ENCODE measurements around the gene PHLDA1. TPM values are rescaled to one million over a fixed set of nuclear protein-coding genes. Genes with fewer than 3 reads are reported as not detected.

Gene PHLDA1
- total and polyA plus RNA-seq, 2 of the 4 experiments (the other 2 are of a cell fraction), result 27.8 to 32.4 TPM

DNA sequence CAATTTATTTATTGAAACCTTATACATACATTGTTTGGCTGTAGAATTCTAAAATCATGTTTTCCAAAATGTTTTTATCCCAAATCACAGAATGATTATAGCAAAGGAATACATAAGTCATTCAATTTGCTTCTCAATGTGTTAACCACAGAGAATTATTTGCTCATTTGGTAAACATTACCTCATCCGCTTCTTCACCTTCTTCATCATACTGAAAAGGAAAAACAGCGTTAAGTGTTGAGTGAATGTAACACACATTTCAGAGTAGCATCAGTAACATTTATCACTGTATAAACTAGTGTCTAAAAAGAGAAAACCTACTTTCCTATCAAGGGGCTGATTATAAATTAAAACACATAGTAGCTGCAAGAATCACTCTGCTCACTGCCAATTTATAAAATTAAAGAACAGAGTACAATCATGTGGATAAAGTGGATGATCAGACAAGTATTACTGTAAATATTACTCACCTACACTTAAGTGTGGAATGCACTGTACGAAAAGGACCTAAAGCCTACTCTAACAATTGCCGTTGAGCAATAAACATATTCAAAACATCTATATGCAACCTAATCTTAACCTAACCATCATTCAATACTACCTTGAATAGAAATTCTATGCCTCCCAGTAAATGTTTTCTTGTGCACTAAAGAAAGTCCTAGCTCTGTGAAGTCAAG lies 18.1 kb upstream of the PHLDA1 start:
- H4K5ac ChIP-seq (ENCODE audit: low read depth, low read length), result no peak overlapping the region
- intact Hi-C loops (cut with micrococcal nuclease), result no loop called here
- ATAC-seq (ENCODE audit: low read depth), result no peak

More for the DNA sequence above, 18.1 kb upstream of the PHLDA1 start:
- BruUV-seq (replicated peaks), result no TSS peak
- Histone ChIP-seq H3K4me3 (ENCODE audit: insufficient read depth, low read depth, low read length) (no peak overlapping the region), H3K18ac (ENCODE audit: low read depth, low read length) (no peak overlapping the region), H3K56ac (ENCODE audit: extremely low read depth, insufficient read depth, low read length) (no peak overlapping the region), H3K4ac (ENCODE audit: low read depth, low read length) (no peak overlapping the region), H3K36me3 (ENCODE audit: control insufficient read depth, insufficient read depth, low read length) (peaks cover 29% of the 10 kb centered on the region), H2BK15ac (ENCODE audit: low read depth, low read length) (no peak overlapping the region), H2AK5ac (ENCODE audit: low read depth, low read length) (no peak overlapping the region), H3K27ac (ENCODE audit: insufficient read depth, low read length) (no peak overlapping the region), H2AK9ac (replicated peaks; ENCODE audit: low read depth, low read length, poor library complexity) (no peak overlapping the region), H4K8ac (ENCODE audit: low read depth in 2 of 2, low read length in 2 of 2) (no peak overlapping the region), H3K79me1 (ENCODE audit: low read depth in 1 of 2, low read length in 2 of 2) (peaks cover 12 to 24% of the 10 kb centered on the region in 2 experiments; a peak in 3 of 4 replicates), H2BK120ac (ENCODE audit: low read depth, low read length) (no peak overlapping the region), H3K4me1 (ENCODE audit: control insufficient read depth, insufficient read depth, low read length) (peaks cover 4% of the 10 kb centered on the region), H2AFZ (replicated peaks; ENCODE audit: low read length, poor library complexity) (no peak overlapping the region), H2BK20ac (ENCODE audit: low read depth, low read length) (no peak overlapping the region), H3K27me3 (ENCODE audit: control insufficient read depth, insufficient read depth, low read length) (no peaks in the 10 kb centered on the region), H4K91ac (ENCODE audit: insufficient read depth, low read depth, low read length) (no peak overlapping the region), H3K23ac (ENCODE audit: low read depth, low read length) (no peak overlapping the region), H3K4me2 (ENCODE audit: low read depth, low read length) (no peak overlapping the region), H3K9me3 (ENCODE audit: control insufficient read depth, insufficient read depth, low read length) (no peaks in the 10 kb centered on the region), H3K14ac (replicated peaks; ENCODE audit: low read depth, low read length) (no peak overlapping the region), H2BK5ac (ENCODE audit: low read depth, low read length, poor library complexity, severe bottlenecking) (no peak overlapping the region), H4K20me1 (ENCODE audit: insufficient read depth, low read length) (no peaks in the 10 kb centered on the region), H3K9ac (ENCODE audit: low read depth, low read length) (no peak overlapping the region), H3K9me1 (ENCODE audit: insufficient read depth, low read length) (0 out of 2 replicates have a peak, but pooled peaks cover 3% of the 10 kb centered on the region)
- DNase-seq, result no peak
- CTCF ChIA-PET, result interaction anchor here (0.8 kb wide), 1 partner anchor 15 kb away, joined by 3 read pairs; no protein-coding TSS in a partner anchor
- dilution Hi-C loops (cut with HindIII; ENCODE audit: low sequenced_read_pairs, unreplicated experiment) (no loop called here), in situ Hi-C loops (cut with MboI; ENCODE audit: low sequenced_read_pairs) (loop anchor here (25.0 kb wide), 2 partner anchors 413 to 712 kb away; partner anchors contain the start of genes CAPS2 and GLIPR1L1)
- TF ChIP-seq BHLHE40 (IDR thresholded peaks at IDR 0.05; ENCODE audit: low read depth, low read length) (no peak), POLR2A (IDR thresholded peaks at IDR 0.05; ENCODE audit: low read depth, low read length) (no peak), MAZ (IDR thresholded peaks at IDR 0.05; ENCODE audit: borderline replicate concordance, low read depth, low read length) (no peak), CHD1 (IDR thresholded peaks at IDR 0.05; ENCODE audit: low read depth, low read length) (no peak)
- WGBS, 2 experiments (ENCODE audit: extremely low coverage in 2 of 2, insufficient read length in 1 of 2), result no CpG with 5 or more reads among the region's 4 CpGs
- POLR2A ChIA-PET (ENCODE audit: unreplicated experiment), result no interaction called here
